ENCODE measurements around the gene SNX32.

The SNX32 gene

DNA sequence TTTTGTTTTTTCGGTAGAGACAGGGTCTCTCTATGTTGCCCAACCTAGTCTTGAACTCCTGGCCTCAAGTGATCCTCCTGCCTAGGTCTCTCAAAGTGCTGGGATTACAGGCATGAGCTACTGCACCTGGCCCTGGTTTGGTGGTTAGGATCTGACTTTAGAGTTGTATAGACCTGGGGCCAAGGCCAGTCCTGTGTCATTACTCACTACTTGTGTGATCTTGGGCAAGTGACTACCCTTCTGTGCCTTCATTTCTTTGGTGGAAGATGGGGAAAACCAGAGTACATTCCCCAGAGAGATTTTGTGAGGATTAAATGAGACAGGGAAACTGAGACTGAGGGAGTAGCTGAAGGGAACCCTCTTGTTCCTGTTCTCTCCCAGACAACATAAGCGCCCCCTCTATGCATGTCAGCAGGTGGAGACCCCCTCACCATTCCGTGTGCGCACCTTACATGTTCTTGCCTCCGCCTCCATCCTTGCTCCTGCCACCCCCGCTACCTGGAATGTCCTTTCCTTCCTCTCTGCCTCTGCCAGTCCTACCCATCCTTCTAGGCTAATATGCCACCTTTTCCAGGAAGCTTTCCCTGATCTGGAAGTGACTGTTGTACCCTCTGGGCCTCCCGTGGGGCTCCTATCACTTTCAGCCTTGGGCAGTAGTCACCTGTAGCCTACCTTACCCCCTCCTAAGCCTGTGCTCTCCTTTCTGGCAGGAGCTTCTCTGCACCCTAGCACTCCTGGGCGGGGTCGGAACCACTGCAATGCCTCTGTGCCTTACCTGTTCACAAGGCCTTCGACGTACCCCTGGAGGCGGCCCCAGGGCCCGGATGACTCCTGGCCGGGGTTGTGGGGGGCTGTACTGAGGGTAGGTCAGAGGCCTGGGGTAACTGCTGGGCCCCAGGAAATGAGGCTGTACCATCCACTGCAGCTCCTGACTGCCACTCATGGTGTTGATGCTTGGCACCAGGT, 62.6 kb downstream of the SNX32 start:
- Histone ChIP-seq H3K36me3 (ENCODE audit: control insufficient read depth in 2 of 2, insufficient read depth in 1 of 2, low read length in 2 of 2) (peaks cover 0 to 3% of the 10 kb centered on the region in 2 experiments; a peak in 1 of 3 replicates), H3K4me3 (ENCODE audit: low read depth, low read length) (no peak overlapping the region), H3K27ac (ENCODE audit: extremely low read depth, low read depth, low read length) (no peak overlapping the region), H3K9me3 (ENCODE audit: control insufficient read depth, insufficient read depth, low read depth, low read length) (no peaks in the 10 kb centered on the region), H3K4me1 (ENCODE audit: control insufficient read depth, insufficient read depth, low read length) (no peaks in the 10 kb centered on the region)
- TF ChIP-seq YY1 (tag by site-specific recombination; IDR thresholded peaks at IDR 0.05) = no peak
- TF ChIP-seq ZNF624 (tag by site-specific recombination; IDR thresholded peaks at IDR 0.05) = no peak
- no peak for TF ChIP-seq ZNF510 (tag by site-specific recombination; IDR thresholded peaks at IDR 0.05; ENCODE audit: insufficient replicate concordance)
- TF ChIP-seq ZNF610 (tag by site-specific recombination; IDR thresholded peaks at IDR 0.05; ENCODE audit: borderline replicate concordance) = no peak
- no peak for TF ChIP-seq SP2 (tag by site-specific recombination; IDR thresholded peaks at IDR 0.05)
- ChIA-PET POLR2A (interaction anchor here (1.0 kb wide), 1 partner anchor 15 kb away, joined by 3 read pairs; no protein-coding TSS in a partner anchor), CTCF (interaction anchor here (0.5 to 3.5 kb wide), 7 partner anchors 8 to 97 kb away, joined by 3 to 36 read pairs (median 3); partner anchors contain the start of genes CCDC85B, FIBP and MUS81)

- no peak overlapping the region for H3K27ac ChIP-seq (ENCODE audit: extremely low read depth, low read depth, low read length)
- ChIA-PET CTCF (interaction anchor here (0.5 to 3.5 kb wide), 6 partner anchors 8 to 96 kb away, joined by 3 to 36 read pairs (median 4); partner anchors contain the start of genes CCDC85B, FIBP and MUS81), POLR2A (interaction anchor here (0.6 to 1.0 kb wide), 2 partner anchors 9 to 14 kb away, joined by 3 read pairs; partner anchors contain the start of gene FIBP)
- no peak overlapping the region for H3K4me3 ChIP-seq (ENCODE audit: low read depth, low read length)
- no peaks in the 10 kb centered on the region for H3K9me3 ChIP-seq (ENCODE audit: control insufficient read depth, insufficient read depth, low read depth, low read length)
- TF ChIP-seq ZNF768 (tag by site-specific recombination; IDR thresholded peaks at IDR 0.05) = 0 out of 2 replicates have a peak, but pooled peaks have one; percentile 29
- TF ChIP-seq ZNF404 (tag by site-specific recombination; IDR thresholded peaks at IDR 0.05) = no peak
- TF ChIP-seq PRDM6 (tag by site-specific recombination; IDR thresholded peaks at IDR 0.05) = no peak
- no peak for TF ChIP-seq BCL6B (tag by site-specific recombination; IDR thresholded peaks at IDR 0.05)
- TF ChIP-seq ZNF121 (tag by site-specific recombination; IDR thresholded peaks at IDR 0.05) = peak; percentile 56; the same call in 1 of the 2 replicates
- peaks cover 0 to 3% of the 10 kb centered on the region in 2 experiments; a peak in 1 of 3 replicates for H3K36me3 ChIP-seq (ENCODE audit: control insufficient read depth in 2 of 2, insufficient read depth in 1 of 2, low read length in 2 of 2)
- H3K4me1 ChIP-seq (ENCODE audit: control insufficient read depth, insufficient read depth, low read length) = no peaks in the 10 kb centered on the region
Observed at GRCh38 chr11:65897020-65897471, 63.3 kb downstream of the SNX32 start.

- peak overlapping the region; percentile 62 for H3K4me3 ChIP-seq (ENCODE audit: low read depth, low read length)
- TF ChIP-seq ZNF341 (tag by site-specific recombination; IDR thresholded peaks at IDR 0.05; ENCODE audit: low read depth) (0 out of 2 replicates have a peak, but pooled peaks have one; percentile 25), ZNF18 (tag by site-specific recombination; IDR thresholded peaks at IDR 0.05) (no peak), ZFHX2 (tag by site-specific recombination; conservative IDR thresholded peaks at IDR 0.05) (peak; percentile 53), IKZF3 (tag by site-specific recombination; IDR thresholded peaks at IDR 0.05) (peak; percentile 82; the same call in 1 of the 2 replicates), ZNF449 (tag by site-specific recombination; IDR thresholded peaks at IDR 0.05) (peak; percentile 44; the same call in 1 of the 2 replicates), EGR2 (tag by site-specific recombination; IDR thresholded peaks at IDR 0.05; ENCODE audit: low read depth) (0 out of 2 replicates have a peak, but pooled peaks have one; percentile 17), PRDM6 (tag by site-specific recombination; IDR thresholded peaks at IDR 0.05) (no peak), YY1 (tag by site-specific recombination; IDR thresholded peaks at IDR 0.05) (no peak), GFI1B (tag by site-specific recombination; IDR thresholded peaks at IDR 0.05) (no peak)
Observed at GRCh38 chr11:65898656-65899355, 65.0 kb downstream of the SNX32 start.

More at GRCh38 chr11:65898656-65899355, 65.0 kb downstream of the SNX32 start:
- no peaks in the 10 kb centered on the region for H3K4me1 ChIP-seq (ENCODE audit: control insufficient read depth, insufficient read depth, low read length)
- ChIA-PET CTCF (interaction anchor here (0.6 to 3.5 kb wide), 8 partner anchors 8 to 280 kb away, joined by 3 to 36 read pairs (median 6); partner anchors contain the start of genes CCDC85B, FIBP and MUS81), POLR2A (interaction anchor here (0.7 to 4.9 kb wide), 2 partner anchors 9 to 787 kb away, joined by 3 to 74 read pairs; partner anchors contain the start of genes CCDC85B, FIBP and TM7SF2)
- no peaks in the 10 kb centered on the region for H3K9me3 ChIP-seq (ENCODE audit: control insufficient read depth, insufficient read depth, low read depth, low read length)
- H3K36me3 ChIP-seq (ENCODE audit: control insufficient read depth in 2 of 2, insufficient read depth in 1 of 2, low read length in 2 of 2) = peaks cover 0 to 3% of the 10 kb centered on the region in 2 experiments; a peak in 1 of 3 replicates
- H3K27ac ChIP-seq (ENCODE audit: extremely low read depth, low read depth, low read length) = peak overlapping the region; percentile 25; the same call in 1 of the 2 replicates

Data from HEK293 (cell line).